ENCODE measurements around the gene SLC1A4.
"Not testable (repeated sequence)": the region's sequence is repeated elsewhere in the genome, so short reads cannot be mapped to it uniquely, and the experiment has no call there.

Gene SLC1A4

DNA sequence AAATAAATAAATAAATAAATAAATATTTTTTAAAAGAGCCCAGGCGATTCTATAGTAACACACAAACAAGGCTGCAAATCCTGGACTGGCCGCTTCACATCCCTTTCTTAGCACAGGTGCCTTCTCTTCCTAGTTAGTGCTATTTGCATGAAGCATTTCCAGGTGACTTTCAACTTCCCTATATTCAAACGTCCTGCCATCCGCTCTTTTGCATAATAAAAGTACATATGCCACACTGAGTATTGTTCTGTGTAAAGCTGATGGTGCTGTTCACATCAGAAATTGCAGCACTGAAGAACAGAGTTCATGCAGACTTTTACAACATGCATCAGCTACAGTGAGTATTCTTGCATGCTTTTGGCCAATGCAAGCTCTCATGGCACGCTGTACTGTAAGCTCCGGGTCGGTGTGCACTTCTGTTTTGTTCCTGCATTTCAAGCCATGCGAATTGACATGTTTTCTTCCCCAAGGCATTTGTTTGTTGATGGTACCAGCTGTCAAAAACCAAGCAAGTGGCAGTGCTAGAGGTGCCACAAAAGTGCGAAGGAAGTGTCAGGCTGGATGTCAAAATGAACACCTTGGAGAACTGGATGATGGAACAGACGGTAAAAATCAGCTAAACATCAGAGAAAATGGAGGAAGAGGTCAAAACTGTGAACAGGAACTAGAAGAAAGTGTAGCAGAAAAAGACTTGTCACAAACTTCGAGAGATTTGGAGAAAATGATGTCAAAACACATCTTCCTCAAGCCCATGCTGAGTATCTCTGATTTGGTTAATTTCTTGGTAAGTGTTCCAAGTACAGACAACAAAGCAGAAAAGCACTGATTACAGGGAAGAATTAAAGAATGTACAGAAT, 41.5 kb downstream of the SLC1A4 start:
- Histone ChIP-seq H3K27me3 (replicated peaks; ENCODE audit: control insufficient read depth, insufficient read depth, low read length) (no peaks in the 10 kb centered on the region), H3K9ac (ENCODE audit: low read length) (no peak overlapping the region), H3K9me3 (ENCODE audit: control insufficient read depth, low read length) (no peaks in the 10 kb centered on the region), H3K36me3 (ENCODE audit: control insufficient read depth, insufficient read depth, low read length, severe bottlenecking) (no peaks in the 10 kb centered on the region), H3K4me1 (ENCODE audit: control insufficient read depth, insufficient read depth, low read length) (no peaks in the 10 kb centered on the region), H3K4me3 (ENCODE audit: low read length) (no peak overlapping the region)
- no peak for DNase-seq (ENCODE audit: low read depth)

DNA sequence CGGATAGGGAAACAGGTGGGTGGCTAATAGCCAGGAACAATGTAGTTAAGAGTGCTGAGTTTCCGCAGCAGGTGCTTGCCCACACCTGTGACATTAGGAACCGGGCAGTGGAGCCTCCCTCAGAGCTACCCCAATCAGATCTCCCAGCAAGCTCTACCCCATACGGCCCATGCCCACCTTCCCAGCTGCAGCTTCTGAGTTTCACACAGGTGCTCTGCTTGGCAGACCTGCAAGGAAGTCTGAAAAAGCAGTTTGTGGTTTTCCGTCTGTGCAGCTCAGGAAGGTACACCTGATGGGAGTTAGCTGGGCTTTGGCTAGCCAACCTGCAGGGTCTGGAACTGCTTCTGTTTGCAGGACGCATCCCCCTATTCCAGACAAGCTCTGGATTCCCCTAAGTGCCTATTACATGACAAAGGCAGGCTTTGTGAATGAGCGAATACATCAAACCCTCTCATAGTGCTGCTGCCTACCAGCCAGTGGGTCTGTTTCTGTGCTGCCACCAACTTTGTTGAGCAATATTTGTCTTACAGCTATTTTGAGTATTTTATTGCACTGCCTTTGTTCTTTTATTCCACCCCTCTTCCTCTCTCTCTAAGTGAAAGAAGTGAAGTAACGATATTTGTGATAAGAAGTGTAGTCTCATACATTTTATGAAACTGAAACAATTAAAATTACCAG, 42.3 kb downstream of the SLC1A4 start:
- H3K9me3 ChIP-seq (ENCODE audit: control insufficient read depth, low read length): no peaks in the 10 kb centered on the region
- no peaks in the 10 kb centered on the region for H3K4me1 ChIP-seq (ENCODE audit: control insufficient read depth, insufficient read depth, low read length)
- no peak overlapping the region for H3K4me3 ChIP-seq (ENCODE audit: low read length)
- DNase-seq (ENCODE audit: low read depth): peak; percentile 8
- no peak overlapping the region for H3K9ac ChIP-seq (ENCODE audit: low read length)
- H3K27me3 ChIP-seq (replicated peaks; ENCODE audit: control insufficient read depth, insufficient read depth, low read length): no peaks in the 10 kb centered on the region
- no peaks in the 10 kb centered on the region for H3K36me3 ChIP-seq (ENCODE audit: control insufficient read depth, insufficient read depth, low read length, severe bottlenecking)

GRCh38 chr2:65032019-65032975, 43.1 kb downstream of the SLC1A4 start:
- Histone ChIP-seq H3K27me3 (replicated peaks; ENCODE audit: control insufficient read depth, insufficient read depth, low read length) (no peaks in the 10 kb centered on the region), H3K9ac (ENCODE audit: low read length) (no peak overlapping the region), H3K4me3 (ENCODE audit: low read length) (no peak overlapping the region), H3K4me1 (ENCODE audit: control insufficient read depth, insufficient read depth, low read length) (no peaks in the 10 kb centered on the region), H3K9me3 (ENCODE audit: control insufficient read depth, low read length) (no peaks in the 10 kb centered on the region), H3K36me3 (ENCODE audit: control insufficient read depth, insufficient read depth, low read length, severe bottlenecking) (no peaks in the 10 kb centered on the region)
- DNase-seq (ENCODE audit: low read depth): no peak

GRCh38 chr2:65033178-65033577, 44.0 kb downstream of the SLC1A4 start:
- DNase-seq (ENCODE audit: low read depth): peak; percentile 58
- no peaks in the 10 kb centered on the region for H3K9me3 ChIP-seq (ENCODE audit: control insufficient read depth, low read length)
- no peak overlapping the region for H3K4me3 ChIP-seq (ENCODE audit: low read length)
- H3K27me3 ChIP-seq (replicated peaks; ENCODE audit: control insufficient read depth, insufficient read depth, low read length): no peaks in the 10 kb centered on the region
- H3K9ac ChIP-seq (ENCODE audit: low read length): no peak overlapping the region
- no peaks in the 10 kb centered on the region for H3K36me3 ChIP-seq (ENCODE audit: control insufficient read depth, insufficient read depth, low read length, severe bottlenecking)
- no peaks in the 10 kb centered on the region for H3K4me1 ChIP-seq (ENCODE audit: control insufficient read depth, insufficient read depth, low read length)

DNA sequence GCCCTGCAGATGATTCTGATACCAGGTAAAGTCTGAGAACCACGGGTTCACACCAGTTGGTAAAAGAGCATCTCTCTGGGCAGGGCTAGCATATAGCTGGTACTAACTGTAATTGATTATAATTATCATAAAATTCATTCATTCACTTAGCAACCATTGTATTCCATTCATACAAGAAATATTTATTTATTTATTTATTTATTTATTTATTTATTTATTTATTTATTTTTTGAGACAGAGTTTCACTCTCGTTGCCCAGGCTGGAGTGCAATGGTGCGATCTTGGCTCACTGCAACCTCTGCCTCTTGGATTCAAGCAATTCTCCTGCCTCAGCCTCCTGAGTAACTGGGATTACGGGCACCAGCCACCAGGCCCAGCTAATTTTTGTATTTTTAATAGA, 44.5 kb downstream of the SLC1A4 start:
- not testable (repeated sequence) for H3K4me1 ChIP-seq (ENCODE audit: control insufficient read depth, insufficient read depth, low read length); H3K9me3 ChIP-seq (ENCODE audit: control insufficient read depth, low read length); H3K4me3 ChIP-seq (ENCODE audit: low read length); H3K27me3 ChIP-seq (replicated peaks; ENCODE audit: control insufficient read depth, insufficient read depth, low read length); H3K9ac ChIP-seq (ENCODE audit: low read length); DNase-seq (ENCODE audit: low read depth); H3K36me3 ChIP-seq (ENCODE audit: control insufficient read depth, insufficient read depth, low read length, severe bottlenecking)

- DNase-seq (ENCODE audit: low read depth): no peak
- Histone ChIP-seq H3K4me3 (ENCODE audit: low read length) (no peak overlapping the region), H3K36me3 (ENCODE audit: control insufficient read depth, insufficient read depth, low read length, severe bottlenecking) (no peaks in the 10 kb centered on the region), H3K9me3 (ENCODE audit: control insufficient read depth, low read length) (no peaks in the 10 kb centered on the region), H3K27me3 (replicated peaks; ENCODE audit: control insufficient read depth, insufficient read depth, low read length) (no peaks in the 10 kb centered on the region), H3K9ac (ENCODE audit: low read length) (no peak overlapping the region), H3K4me1 (ENCODE audit: control insufficient read depth, insufficient read depth, low read length) (peaks cover 3% of the 10 kb centered on the region)
Observed at GRCh38 chr2:65035351-65035943, 46.2 kb downstream of the SLC1A4 start.

- no peak overlapping the region for H3K4me3 ChIP-seq (ENCODE audit: low read length)
Observed at GRCh38 chr2:65037178-65037577, 48.0 kb downstream of the SLC1A4 start.

DNA sequence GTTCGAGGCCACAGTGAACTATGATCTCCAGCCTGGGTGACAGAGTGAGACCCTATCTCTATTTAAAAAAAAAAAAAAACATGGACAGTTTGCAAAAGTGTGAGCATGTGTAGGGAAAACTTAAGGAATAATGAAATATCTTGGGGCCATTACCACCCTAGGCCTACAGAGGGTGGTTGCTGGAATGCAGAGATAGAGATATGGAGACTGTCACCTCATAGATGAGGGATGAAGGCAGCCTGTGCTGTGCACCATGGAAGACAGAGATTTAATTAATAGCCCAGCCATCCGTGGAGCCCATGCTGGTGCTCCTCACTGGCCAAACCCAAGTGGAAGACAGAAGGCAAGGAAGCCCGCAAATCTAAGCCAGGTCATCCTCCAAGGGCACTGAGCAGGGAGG, 50.4 kb downstream of the SLC1A4 start:
- no peak for DNase-seq (ENCODE audit: low read depth)
- H3K36me3 ChIP-seq (ENCODE audit: control insufficient read depth, insufficient read depth, low read length, severe bottlenecking): no peaks in the 10 kb centered on the region
- peaks cover 11% of the 10 kb centered on the region for H3K9me3 ChIP-seq (ENCODE audit: control insufficient read depth, low read length)
- no peaks in the 10 kb centered on the region for H3K27me3 ChIP-seq (replicated peaks; ENCODE audit: control insufficient read depth, insufficient read depth, low read length)
- no peak overlapping the region for H3K9ac ChIP-seq (ENCODE audit: low read length)
- H3K4me3 ChIP-seq (ENCODE audit: low read length): no peak overlapping the region
- H3K4me1 ChIP-seq (ENCODE audit: control insufficient read depth, insufficient read depth, low read length): peaks cover 4% of the 10 kb centered on the region

More at GRCh38 chr2:65037178-65037577, 48.0 kb downstream of the SLC1A4 start:
- no peak overlapping the region for H3K9ac ChIP-seq (ENCODE audit: low read length)
- peaks cover 4% of the 10 kb centered on the region for H3K4me1 ChIP-seq (ENCODE audit: control insufficient read depth, insufficient read depth, low read length)
- no peak for DNase-seq (ENCODE audit: low read depth)
- no peaks in the 10 kb centered on the region for H3K36me3 ChIP-seq (ENCODE audit: control insufficient read depth, insufficient read depth, low read length, severe bottlenecking)
- H3K9me3 ChIP-seq (ENCODE audit: control insufficient read depth, low read length): no peaks in the 10 kb centered on the region
- no peaks in the 10 kb centered on the region for H3K27me3 ChIP-seq (replicated peaks; ENCODE audit: control insufficient read depth, insufficient read depth, low read length)

- no peaks in the 10 kb centered on the region for H3K27me3 ChIP-seq (replicated peaks; ENCODE audit: control insufficient read depth, insufficient read depth, low read length)
- H3K9me3 ChIP-seq (ENCODE audit: control insufficient read depth, low read length): peaks cover 11% of the 10 kb centered on the region
- H3K4me1 ChIP-seq (ENCODE audit: control insufficient read depth, insufficient read depth, low read length): peaks cover 8% of the 10 kb centered on the region
- DNase-seq (ENCODE audit: low read depth): peak; percentile 95
- H3K4me3 ChIP-seq (ENCODE audit: low read length): peak overlapping the region; percentile 62
- no peaks in the 10 kb centered on the region for H3K36me3 ChIP-seq (ENCODE audit: control insufficient read depth, insufficient read depth, low read length, severe bottlenecking)
- peak overlapping the region; percentile 37 for H3K9ac ChIP-seq (ENCODE audit: low read length)
Observed at GRCh38 chr2:65040400-65041261, 51.4 kb downstream of the SLC1A4 start.

GRCh38 chr2:65043001-65043400, 53.8 kb downstream of the SLC1A4 start:
- peaks cover 15% of the 10 kb centered on the region for H3K9me3 ChIP-seq (ENCODE audit: control insufficient read depth, low read length)
- no peaks in the 10 kb centered on the region for H3K27me3 ChIP-seq (replicated peaks; ENCODE audit: control insufficient read depth, insufficient read depth, low read length)
- peaks cover 15% of the 10 kb centered on the region for H3K4me1 ChIP-seq (ENCODE audit: control insufficient read depth, insufficient read depth, low read length)
- no peak for DNase-seq (ENCODE audit: low read depth)
- no peak overlapping the region for H3K4me3 ChIP-seq (ENCODE audit: low read length)
- H3K36me3 ChIP-seq (ENCODE audit: control insufficient read depth, insufficient read depth, low read length, severe bottlenecking): no peaks in the 10 kb centered on the region
- no peak overlapping the region for H3K9ac ChIP-seq (ENCODE audit: low read length)

All from adipocyte (in vitro differentiated cells).